Endometrial microvascular endothelial cells (primary cell): ENCODE results near the gene CLK4. TPM values are rescaled to one million over a fixed set of nuclear protein-coding genes. Genes with fewer than 3 reads are reported as not detected.
"Not testable (repeated sequence)": the region's sequence is repeated elsewhere in the genome, so short reads cannot be mapped to it uniquely, and the experiment has no call there.

Experiments
- in situ Hi-C: cut with HindIII; loops from 2 replicates; pipeline ENCODE4 v1.10.0; 2017; ENCODE audit warnings: low sequenced_read_pairs, low pct_unique_long_range_greater_than_20kb; ENCODE audit errors: inconsistent ontology term
- total RNA-seq: library from RNA; depleted of rRNA; stranded (reverse); fragments of >200 nt; gene quantifications from one replicate; pipeline ENCODE4 v1.2.3, GENCODE V29; 2015; ENCODE audit errors: inconsistent ontology term

Gene CLK4
- total RNA-seq, 1 donor from 2014 or later: 11.1 TPM

DNA sequence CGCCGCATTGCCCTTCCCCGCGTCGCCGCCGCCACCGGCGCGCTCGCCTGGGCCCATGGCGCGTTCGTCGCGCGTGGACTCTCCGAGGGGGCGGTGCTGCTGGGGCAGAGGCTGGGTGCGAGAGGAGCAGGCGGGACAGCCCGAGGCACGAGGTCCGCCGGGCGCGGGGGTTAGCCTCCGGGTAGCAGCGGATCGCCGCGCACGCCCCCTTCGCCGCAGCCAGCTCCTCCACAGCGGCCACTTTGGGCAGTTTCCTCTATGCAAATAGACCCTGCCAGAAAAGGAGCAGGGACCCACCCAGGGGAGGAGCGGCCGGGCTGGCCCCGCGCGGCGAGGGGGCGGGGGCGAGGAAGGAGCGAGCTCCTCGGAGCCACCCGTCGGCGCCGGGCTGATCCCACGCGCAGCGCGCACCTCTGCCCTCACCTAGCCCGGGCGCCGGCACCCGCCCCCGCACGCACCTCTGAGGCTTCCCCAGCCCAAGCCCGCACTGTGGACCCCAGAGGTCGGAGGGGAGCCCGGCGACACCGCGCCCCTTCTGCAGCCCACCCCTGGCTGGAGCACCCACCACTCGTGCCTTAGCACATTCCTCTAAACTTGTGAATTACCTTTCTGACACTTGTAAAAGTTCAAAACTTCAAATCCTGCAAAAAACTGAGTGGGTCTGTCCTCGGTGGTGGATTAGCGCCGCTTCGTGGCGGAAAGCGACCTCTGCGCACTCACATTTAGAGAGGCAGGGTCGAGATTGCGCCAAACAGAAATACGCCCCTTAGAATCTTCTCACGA lies 36.5 kb downstream of the CLK4 start, which contains the start of gene COL23A1:
Gene COL23A1 (minus strand): TSS at position 253 of the 783 bp plus-strand sequence.
- in situ Hi-C loops: no loop called here

DNA sequence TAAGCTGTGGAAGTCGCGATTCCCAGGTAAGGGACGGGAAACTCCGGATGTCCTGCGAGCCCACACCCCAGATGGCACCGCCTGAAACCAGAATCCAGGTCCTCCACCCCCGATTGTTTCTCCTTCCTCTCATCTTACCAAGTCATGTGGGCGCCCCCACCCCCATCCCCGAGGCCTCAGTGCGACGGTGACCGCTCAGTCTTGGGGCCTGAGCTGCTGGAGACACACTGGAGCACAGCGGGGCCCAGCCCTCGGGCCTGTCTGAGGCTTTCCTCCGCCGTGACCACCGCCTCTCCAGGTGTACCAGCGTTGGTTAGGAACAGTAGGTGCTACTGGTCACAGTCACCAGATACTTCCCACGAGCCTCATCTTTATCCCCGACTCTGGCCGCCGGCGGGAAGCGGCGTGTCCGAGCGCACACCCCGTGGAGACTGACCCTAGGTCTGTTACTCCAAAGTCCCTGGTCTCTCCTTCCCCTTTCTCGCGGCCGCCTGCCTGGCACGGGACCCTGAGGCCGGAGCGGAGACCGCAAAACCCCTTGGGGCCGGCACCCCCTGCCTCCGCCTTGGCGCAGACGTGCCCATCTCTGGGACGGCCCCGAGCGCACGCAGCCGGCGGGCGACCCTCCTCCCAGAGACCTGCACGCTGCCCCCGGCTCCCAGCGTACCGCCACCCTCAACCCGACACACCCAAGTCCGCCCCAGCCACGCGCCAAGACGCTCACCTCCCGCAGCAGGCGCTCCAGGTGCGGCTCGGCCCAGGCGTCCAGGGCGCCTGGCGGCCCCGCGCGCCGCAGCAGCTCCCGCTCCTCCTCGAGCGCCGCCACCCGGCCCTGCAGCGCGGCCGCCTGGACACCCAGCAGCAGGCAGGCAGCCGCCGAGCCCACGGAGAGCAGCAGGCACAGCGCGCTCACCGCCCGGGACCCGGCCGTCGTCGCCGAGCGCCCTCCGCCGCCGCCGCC lies 37.4 kb downstream of the CLK4 start:
- in situ Hi-C loops: no loop called here

DNA sequence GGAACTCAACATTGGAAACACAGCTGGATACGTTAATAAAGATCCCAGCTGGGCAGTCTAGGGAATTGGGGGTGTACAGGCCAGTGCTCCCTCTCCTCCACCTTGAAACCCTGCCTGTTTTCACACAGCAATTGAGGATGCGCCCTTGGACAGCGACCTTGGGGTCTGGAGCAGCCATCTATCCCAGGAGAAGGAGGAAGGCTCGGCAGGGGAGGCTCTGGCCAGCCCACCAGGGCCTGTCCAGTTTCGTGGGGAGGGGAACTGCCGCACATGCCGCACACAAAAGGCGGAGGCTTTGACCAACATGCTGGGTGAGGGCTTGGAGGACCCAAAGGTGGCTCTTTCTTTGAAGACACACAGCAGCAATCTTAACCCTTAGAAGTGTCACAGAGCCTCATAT lies 38.1 kb downstream of the CLK4 start:
- in situ Hi-C loops: no loop called here

DNA sequence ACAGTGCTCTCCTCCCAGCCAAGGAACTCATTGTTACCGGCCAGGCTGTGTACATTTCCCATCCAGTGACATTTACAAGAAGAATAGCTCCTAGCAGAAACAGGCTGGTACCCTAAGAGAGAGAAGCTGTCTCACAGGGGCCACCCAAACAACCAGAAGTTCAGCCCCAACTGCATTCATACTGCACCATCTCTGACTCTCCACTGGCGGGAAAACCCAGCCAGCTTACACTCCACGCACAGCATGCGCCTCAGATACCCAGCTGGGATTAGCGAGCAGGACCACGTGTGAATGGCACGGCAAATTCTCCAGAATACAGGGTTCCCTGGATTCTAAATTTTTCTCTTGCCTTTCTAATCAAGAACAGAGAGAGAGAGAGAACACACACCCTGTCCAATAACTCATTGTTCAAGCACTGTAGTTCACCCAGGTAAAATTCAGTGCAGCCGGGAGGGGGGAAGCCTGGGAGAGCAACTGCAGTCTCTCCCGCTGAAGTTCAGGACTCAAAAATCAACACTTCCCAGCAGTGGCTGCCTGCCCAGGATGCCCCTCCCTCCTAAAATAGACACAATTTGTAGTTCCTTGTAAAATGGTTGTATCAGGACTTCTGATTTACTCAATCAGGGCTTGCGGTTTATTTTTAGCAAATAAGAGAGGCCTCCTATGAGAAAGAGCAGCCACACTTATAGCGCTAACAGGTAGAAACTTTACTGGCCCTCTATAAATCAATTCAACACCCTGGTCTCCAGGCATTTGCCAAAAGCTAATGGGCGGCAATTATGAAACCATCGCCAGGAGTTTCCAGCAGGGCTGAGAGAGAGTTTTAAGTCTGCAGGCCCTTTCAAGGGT lies 38.9 kb downstream of the CLK4 start:
- in situ Hi-C loops: no loop called here

- in situ Hi-C loops: no loop called here
These were observed 40.5 kb downstream of the CLK4 start for GRCh38 chr5:178586396-178586795.

DNA sequence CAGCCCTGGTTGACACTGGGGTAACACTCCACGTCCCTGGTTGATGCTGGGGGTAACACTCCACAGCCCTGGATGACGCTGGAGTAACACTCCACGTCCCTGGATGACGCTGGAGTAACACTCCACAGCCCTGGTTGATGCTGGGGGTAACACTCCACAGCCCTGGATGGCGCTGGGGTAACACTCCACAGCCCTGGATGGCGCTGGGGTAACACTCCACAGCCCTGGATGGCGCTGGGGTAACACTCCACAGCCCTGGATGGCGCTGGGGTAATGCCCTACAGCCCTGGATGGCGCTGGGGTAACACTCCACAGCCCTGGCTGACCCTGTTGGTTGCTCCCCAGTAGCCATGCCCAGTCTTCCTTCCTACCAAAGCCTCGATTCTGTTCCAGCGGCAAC lies 41.4 kb downstream of the CLK4 start:
- in situ Hi-C loops: not testable (repeated sequence)

DNA sequence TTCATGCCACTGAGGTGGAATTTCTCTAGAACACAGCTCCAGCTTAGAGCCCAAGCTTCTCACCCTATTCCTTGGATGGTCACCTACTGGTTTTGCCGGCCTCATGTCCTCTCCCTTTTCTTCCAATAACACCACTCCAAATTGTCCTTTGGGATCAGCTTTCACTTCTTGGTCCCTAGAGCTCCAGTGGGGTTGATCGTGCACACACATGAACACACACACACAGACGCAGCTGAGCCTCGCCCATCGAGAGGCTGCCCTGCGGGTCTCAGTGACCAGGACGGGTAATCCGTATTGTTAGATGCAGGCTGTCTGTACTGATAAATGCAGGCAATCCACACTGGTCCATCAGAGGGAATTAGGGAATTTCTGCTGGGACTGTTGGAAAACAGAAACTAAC lies 43.6 kb downstream of the CLK4 start:
- in situ Hi-C loops: no loop called here

GRCh38 chr5:178582291-178582690 lies 44.6 kb downstream of the CLK4 start:
- in situ Hi-C loops: no loop called here

DNA sequence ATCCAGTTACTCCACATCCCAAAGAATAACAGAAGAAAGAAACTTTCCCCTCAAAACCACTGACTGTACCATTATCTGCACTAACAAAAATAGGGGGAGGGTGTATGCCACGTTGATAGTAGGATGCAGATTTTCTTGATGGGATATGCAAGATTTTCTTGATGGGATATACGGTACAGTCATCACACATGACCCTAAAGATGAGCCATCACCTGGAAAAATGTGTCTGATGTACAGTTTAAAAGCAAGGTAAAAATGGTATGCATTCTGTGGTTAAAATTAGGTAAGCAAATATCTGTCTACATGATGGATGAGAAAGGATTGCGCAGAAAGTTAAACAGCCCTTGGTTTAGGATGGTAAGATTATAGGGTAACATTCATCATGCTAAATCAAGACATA lies 45.2 kb downstream of the CLK4 start:
- in situ Hi-C loops: no loop called here

GRCh38 chr5:178580271-178580955 lies 46.4 kb downstream of the CLK4 start:
- in situ Hi-C loops: no loop called here

DNA sequence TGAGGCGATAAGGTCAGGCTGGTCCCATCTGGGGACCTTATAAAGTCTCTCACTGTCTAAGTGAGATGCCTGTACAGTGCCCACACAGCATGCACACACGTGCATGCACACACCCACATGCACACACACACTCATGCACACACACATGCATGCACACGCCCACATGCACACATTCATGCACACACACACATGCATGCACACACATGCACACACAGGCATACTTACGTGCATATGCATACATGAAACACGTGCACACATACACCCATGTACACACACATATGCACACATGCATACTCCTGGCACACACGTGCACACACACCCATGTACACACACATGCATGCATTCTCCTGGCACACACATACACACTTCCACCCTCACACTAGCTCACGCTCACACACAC lies 48.9 kb downstream of the CLK4 start:
- in situ Hi-C loops: no loop called here

DNA sequence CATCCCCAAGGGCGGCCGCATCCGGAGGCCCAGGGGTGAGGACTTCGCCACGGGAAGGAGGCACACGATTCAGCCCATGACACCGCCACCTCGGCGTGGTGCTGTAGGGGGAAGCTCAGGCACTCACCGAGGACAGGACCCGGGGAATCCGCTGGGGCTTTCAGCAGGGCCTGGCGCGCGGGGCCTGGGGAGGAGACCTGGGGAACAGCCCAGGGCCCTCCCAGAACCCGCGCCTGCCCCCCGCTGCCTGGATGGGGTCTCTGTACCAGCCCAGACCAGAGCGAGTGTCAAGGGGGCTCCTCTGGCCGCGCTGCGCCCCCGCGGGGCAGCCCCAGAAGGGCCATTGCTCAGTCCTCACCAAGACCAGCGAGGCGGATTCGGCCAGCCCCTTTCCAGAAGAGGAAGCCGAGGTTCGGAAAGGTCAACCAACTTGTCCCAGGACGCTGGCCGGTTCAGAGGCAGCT lies 49.4 kb downstream of the CLK4 start:
- in situ Hi-C loops: no loop called here

GRCh38 chr5:178576591-178577351 lies 50.1 kb downstream of the CLK4 start:
- in situ Hi-C loops: no loop called here

DNA sequence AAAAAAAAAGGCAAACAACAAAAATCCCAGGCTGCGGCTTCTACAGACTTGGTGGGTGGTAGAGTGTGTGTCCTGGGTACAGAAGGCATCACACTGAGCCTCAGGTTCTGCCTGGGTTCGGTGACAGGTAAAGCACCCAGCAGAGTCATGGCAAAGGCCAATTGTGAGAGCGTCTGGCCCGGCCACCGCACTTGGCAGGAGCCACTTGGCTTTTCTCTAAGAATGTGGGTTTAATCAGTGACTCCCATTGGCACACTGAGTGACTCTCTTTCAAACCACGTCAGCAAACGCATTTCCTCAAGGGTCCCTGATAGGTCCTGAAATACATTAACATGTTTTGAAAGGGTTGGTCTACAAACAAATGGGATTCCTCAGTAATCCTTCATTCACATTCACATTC lies 53.6 kb downstream of the CLK4 start:
- in situ Hi-C loops: no loop called here

DNA sequence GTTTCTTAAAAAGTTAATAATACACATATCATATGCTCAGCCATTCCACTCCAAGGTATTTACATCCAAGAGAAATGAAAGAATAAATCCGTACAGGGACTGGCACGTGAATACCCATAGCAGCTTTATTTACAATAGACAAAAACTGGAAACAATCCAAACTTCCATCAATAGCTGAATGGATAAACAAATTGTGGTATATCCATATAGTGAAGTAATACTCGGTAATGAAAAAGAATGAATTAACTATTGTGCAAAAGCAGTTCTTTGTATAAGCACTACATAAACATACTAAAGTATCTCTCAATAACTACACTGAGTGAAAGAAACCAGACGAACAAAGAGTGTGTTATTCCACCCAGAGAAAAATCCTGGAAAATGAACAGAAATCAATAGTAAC lies 54.2 kb downstream of the CLK4 start:
- in situ Hi-C loops: no loop called here

DNA sequence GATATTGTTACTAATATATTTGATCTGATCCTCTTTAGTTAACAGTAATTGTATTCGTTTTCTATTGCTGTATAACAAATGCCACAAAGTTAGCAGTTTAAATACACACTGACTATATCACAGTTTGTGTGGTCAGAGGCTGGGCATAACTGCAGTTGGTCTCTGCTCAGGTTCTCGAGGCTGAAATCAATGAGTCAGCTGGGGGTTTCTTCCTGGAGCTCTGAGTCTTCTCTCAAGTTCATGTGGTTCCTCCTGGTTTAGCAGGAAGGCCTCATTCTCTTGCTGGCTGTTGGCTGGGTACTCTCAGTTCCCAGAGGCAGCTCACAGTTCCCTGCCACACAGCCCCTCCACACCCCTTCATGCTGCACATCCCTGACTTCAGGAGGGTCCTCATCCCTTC lies 57.4 kb downstream of the CLK4 start:
- in situ Hi-C loops: no loop called here

DNA sequence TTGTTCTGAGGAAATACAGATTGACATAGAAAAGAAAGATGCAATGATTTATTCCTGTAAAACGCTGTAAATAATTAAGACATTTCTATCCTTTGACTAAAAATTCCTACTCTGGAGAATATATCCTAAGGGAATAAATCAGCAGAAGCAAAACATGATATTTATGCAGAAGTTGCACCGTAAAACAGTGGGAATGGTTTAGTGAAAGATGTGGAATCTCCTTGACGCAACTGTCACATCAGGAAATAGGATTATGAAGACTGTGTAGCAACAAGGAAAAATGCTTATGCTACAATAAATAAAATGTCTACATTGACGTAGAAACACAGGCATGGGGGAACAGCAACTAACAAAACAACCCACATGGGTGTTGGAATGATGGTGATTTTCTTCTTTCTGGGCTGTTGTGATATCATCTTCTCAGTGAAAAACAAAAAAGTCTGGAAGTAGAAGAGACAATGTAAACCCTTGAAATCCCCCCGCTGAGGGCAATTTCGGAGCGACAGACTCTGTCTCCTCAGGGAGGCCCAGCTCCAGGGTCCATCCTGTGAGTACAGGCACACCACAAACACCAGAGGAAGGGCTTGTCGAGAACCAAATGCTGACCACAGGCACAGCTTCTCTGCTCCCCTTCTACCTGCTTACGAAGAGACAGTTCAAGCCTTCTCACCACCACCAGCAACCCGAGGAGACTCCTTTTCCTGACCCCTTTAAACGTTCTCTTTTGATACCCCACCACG lies 61.9 kb downstream of the CLK4 start:
- in situ Hi-C loops: no loop called here
